ENCODE measurements around the gene MACROD1. TPM values are rescaled to one million over a fixed set of nuclear protein-coding genes. Genes with fewer than 3 reads are reported as not detected.

Gene MACROD1
- total and polyA plus RNA-seq, 2 of the 13 experiments (the other 11 are each of a cell fraction or from before 2014, with no cell fraction given) = 23.1 to 34.5 TPM

DNA sequence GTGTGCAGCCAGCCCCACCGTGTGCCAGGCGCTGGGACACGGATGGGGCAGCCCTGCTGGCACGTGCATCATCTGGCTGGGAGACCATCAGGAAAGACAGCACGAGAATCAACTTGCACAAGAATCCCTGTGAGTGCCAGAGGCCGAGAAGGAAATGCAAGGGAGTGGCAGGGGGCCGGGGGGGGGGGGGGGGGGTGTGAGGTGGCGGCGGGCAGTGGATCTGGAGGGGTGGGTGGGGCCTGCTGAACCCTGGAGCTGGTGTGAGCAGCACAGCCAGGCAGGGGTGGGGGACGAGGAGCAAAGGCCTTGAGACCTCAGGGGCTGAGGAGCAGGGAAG is 144.2 kb downstream of the MACROD1 start:
- peaks cover 13% of the 10 kb centered on the region; the same call in 1 of the 2 replicates for H4K20me1 ChIP-seq (ENCODE audit: insufficient read depth, low read length)
- no peak for DNase-seq (ENCODE audit: low spot score)
- H3K27me3 ChIP-seq (ENCODE audit: control insufficient read depth in 1 of 2, insufficient read depth in 2 of 2, low read length in 2 of 2) = no peaks in the 10 kb centered on the region
- no peak overlapping the region for H2AFZ ChIP-seq (ENCODE audit: low read length)
- no peak for FAIRE-seq
- no TSS peak for BruUV-seq (replicated peaks)
- no peaks in the 10 kb centered on the region for H3K9me3 ChIP-seq (ENCODE audit: low read length)
- no peaks in the 10 kb centered on the region for H3K36me3 ChIP-seq (replicated peaks in 1 of 2; ENCODE audit: control insufficient read depth in 1 of 2, insufficient read depth in 2 of 2, low read length in 2 of 2)
- TF ChIP-seq KDM6A (CRISPR knock-in tag; IDR thresholded peaks at IDR 0.05; ENCODE audit: low read depth) = no peak
- no peak for TF ChIP-seq NFE2 (CRISPR knock-in tag; IDR thresholded peaks at IDR 0.05)
- no peak for TF ChIP-seq TMF1 (CRISPR knock-in tag; IDR thresholded peaks at IDR 0.05; ENCODE audit: low read depth)
- TF ChIP-seq, protein P1, sequence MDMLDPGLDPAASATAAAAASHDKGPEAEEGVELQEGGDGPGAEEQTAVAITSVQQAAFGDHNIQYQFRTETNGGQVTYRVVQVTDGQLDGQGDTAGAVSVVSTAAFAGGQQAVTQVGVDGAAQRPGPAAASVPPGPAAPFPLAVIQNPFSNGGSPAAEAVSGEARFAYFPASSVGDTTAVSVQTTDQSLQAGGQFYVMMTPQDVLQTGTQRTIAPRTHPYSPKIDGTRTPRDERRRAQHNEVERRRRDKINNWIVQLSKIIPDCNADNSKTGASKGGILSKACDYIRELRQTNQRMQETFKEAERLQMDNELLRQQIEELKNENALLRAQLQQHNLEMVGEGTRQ (IDR thresholded peaks at IDR 0.05; ENCODE audit: low read depth, low read length) = no peak
- TF ChIP-seq, protein P1 (CRISPR knock-in tag; IDR thresholded peaks at IDR 0.05; ENCODE audit: borderline replicate concordance) = no peak
- no peak for TF ChIP-seq GZF1 (CRISPR knock-in tag; IDR thresholded peaks at IDR 0.05)
- TF ChIP-seq HNRNPLL (IDR thresholded peaks at IDR 0.05; ENCODE audit: low read depth, low read length, poor library complexity, severe bottlenecking) = no peak
- TF ChIP-seq PPARG (CRISPR knock-in tag; conservative IDR thresholded peaks at IDR 0.05) = no peak
- no peak for TF ChIP-seq HNRNPK (IDR thresholded peaks at IDR 0.05; ENCODE audit: low read depth, low read length, poor library complexity, severe bottlenecking)
- TF ChIP-seq, protein P2, sequence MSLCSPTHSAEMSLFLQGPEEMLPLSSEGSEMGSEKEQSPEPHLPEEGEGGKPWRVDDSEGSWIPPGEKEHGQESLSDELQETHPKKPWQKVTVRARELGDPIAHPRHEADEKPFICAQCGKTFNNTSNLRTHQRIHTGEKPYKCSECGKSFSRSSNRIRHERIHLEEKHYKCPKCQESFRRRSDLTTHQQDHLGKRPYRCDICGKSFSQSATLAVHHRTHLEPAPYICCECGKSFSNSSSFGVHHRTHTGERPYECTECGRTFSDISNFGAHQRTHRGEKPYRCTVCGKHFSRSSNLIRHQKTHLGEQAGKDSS (CRISPR knock-in tag; IDR thresholded peaks at IDR 0.05; ENCODE audit: borderline replicate concordance, low read depth) = no peak
- TF ChIP-seq, protein P3, sequence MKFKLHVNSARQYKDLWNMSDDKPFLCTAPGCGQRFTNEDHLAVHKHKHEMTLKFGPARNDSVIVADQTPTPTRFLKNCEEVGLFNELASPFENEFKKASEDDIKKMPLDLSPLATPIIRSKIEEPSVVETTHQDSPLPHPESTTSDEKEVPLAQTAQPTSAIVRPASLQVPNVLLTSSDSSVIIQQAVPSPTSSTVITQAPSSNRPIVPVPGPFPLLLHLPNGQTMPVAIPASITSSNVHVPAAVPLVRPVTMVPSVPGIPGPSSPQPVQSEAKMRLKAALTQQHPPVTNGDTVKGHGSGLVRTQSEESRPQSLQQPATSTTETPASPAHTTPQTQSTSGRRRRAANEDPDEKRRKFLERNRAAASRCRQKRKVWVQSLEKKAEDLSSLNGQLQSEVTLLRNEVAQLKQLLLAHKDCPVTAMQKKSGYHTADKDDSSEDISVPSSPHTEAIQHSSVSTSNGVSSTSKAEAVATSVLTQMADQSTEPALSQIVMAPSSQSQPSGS (CRISPR knock-in tag; IDR thresholded peaks at IDR 0.05) = no peak
- TF ChIP-seq SMAD3 (CRISPR knock-in tag; IDR thresholded peaks at IDR 0.05) = no peak
- no peak for TF ChIP-seq ZNF878 (CRISPR knock-in tag; IDR thresholded peaks at IDR 0.05)
- TF ChIP-seq, protein P4, sequence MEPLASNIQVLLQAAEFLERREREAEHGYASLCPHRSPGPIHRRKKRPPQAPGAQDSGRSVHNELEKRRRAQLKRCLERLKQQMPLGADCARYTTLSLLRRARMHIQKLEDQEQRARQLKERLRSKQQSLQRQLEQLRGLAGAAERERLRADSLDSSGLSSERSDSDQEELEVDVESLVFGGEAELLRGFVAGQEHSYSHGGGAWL (CRISPR knock-in tag; IDR thresholded peaks at IDR 0.05) = no peak
- TF ChIP-seq RBM39 (IDR thresholded peaks at IDR 0.05; ENCODE audit: low read depth, low read length, poor library complexity, severe bottlenecking) = no peak
- TF ChIP-seq ZFP36L1 (CRISPR knock-in tag; IDR thresholded peaks at IDR 0.05) = no peak
- no peak for TF ChIP-seq MBD4 (IDR thresholded peaks at IDR 0.05; ENCODE audit: borderline replicate concordance, low read length)
- TF ChIP-seq, protein P5, sequence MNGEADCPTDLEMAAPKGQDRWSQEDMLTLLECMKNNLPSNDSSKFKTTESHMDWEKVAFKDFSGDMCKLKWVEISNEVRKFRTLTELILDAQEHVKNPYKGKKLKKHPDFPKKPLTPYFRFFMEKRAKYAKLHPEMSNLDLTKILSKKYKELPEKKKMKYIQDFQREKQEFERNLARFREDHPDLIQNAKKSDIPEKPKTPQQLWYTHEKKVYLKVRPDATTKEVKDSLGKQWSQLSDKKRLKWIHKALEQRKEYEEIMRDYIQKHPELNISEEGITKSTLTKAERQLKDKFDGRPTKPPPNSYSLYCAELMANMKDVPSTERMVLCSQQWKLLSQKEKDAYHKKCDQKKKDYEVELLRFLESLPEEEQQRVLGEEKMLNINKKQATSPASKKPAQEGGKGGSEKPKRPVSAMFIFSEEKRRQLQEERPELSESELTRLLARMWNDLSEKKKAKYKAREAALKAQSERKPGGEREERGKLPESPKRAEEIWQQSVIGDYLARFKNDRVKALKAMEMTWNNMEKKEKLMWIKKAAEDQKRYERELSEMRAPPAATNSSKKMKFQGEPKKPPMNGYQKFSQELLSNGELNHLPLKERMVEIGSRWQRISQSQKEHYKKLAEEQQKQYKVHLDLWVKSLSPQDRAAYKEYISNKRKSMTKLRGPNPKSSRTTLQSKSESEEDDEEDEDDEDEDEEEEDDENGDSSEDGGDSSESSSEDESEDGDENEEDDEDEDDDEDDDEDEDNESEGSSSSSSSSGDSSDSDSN (CRISPR knock-in tag; IDR thresholded peaks at IDR 0.05) = no peak
- no peak for TF ChIP-seq CC2D1A (CRISPR knock-in tag; IDR thresholded peaks at IDR 0.05)
- TF ChIP-seq RORA (CRISPR knock-in tag; IDR thresholded peaks at IDR 0.05) = no peak
- in situ Hi-C loops (cut with HindIII; ENCODE audit: extremely low pct_ligation_motif_present, low pct_unique_long_range_greater_than_20kb) = no loop called here
- H3K4me2 ChIP-seq (ENCODE audit: low read depth, low read length) = no peak overlapping the region
- 37% methylated on average over 10 of the region's 10 CpGs for WGBS (ENCODE audit: low lambda C conversion rate)
- H3K4me3 ChIP-seq (replicated peaks in 1 of 3; ENCODE audit: insufficient read depth in 1 of 3, low read depth in 2 of 3, low read length in 3 of 3) = no peak overlapping the region
- CTCF ChIA-PET (ENCODE audit: low intra/inter-chr PET ratio, low total read pairs) = no interaction called here
- ATAC-seq = no peak
- H3K4me1 ChIP-seq (ENCODE audit: insufficient read depth, low read length) = peaks cover 15% of the 10 kb centered on the region
- intact Hi-C loops (cut with micrococcal nuclease; ENCODE audit: unreplicated experiment) = no loop called here
- H3K27ac ChIP-seq (ENCODE audit: extremely low read length, insufficient read depth, low read length) = no peak overlapping the region
- POLR2A ChIA-PET = no interaction called here
- no peaks in the 10 kb centered on the region for H3K79me2 ChIP-seq (ENCODE audit: insufficient read depth, low read length)
- H3K9ac ChIP-seq (ENCODE audit: insufficient read depth, low read depth, low read length) = no peak overlapping the region

All from HepG2 (cell line).